HG02840 (cell line): ENCODE measurements around the gene TSSK6.

ENCODE experiments used
- ATAC-seq: cut with Tn5 transposase; IDR thresholded peaks from one replicate; pipeline ENCODE4 v1.9.1; 2021; ENCODE audit warnings: mild to moderate bottlenecking, moderate library complexity, moderate number of reproducible peaks; ENCODE audit not compliant: unreplicated experiment, low FRiP score

The TSSK6 gene

DNA sequence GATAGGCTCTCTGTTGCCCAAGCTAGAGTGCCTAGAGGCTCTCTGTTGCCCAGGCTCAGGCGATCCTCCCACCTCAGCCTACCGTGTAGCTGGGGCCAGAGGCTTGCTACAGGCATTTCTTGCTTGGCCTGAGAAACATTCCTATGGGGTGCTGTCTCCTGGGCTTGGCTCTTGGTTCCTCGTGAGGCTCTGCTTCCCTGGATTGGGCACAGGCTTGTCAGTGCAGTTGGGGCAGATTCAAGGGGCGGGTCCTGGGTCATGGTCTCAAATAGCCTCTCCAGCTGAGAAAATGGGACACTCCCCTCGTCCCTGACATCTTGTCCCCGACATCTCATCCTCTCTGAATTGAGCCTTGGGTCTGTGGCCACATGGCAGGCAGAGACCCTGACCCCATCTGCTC is 4.9 kb downstream of the TSSK6 start:
- no peak for ATAC-seq

GRCh38 chr19:19508217-19508616 is 7.1 kb downstream of the TSSK6 start:
- no peak for ATAC-seq

GRCh38 chr19:19507354-19507753 is 8.0 kb downstream of the TSSK6 start:
- no peak for ATAC-seq

DNA sequence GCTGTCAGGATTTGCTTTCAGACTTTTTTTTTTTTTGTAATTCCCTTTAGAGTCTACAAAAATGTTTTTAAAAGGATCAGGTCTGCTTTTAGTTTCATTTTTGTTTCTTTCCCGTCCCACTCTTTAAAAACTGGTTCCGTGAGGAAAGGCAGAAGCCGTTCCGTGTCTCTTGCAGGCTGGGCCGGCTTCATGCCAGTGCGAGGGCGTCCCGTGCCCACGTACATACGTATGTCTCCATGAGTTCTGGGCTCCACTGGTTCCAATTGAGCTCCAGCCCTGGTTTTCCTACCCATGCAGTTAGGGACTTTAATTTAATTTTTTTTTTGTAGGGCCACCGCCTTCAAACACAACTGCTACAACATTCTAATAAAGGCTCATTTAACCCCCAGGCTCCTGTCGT is 8.8 kb downstream of the TSSK6 start:
- ATAC-seq, result no peak

DNA sequence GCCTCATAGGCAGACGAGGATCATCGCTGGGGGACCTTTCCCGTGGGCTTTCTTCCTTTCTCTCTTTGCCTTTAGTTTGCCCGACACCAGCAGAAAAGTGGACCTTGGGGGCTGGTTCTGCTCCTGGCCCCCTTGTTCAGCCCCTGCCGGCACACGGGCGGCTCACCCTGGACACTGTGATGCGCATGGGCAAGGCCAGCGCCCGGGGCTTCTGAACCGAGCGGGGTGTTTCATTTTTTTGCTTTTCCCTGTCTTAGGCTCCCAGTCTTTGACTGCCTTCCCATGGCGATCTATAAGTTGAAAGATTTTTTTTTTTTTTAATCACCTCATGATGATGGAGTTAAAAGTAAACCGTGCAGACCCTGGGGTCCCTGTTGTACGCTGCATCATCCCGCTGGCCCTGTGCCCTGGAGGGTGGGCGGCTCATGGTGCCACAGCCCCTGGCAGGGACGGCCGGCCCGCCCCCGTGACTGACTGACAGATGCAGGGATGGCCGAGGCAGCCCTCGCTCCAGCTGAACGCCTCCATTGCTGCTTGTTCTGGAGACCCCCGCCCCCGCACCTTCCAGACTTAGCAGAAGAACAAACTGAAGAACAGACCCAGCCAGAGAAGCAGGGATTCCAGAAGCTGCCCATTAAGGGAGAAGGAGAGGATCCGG is 9.6 kb downstream of the TSSK6 start:
- no peak for ATAC-seq

GRCh38 chr19:19504754-19505668 is 10.3 kb downstream of the TSSK6 start:
- no peak for ATAC-seq

- no peak for ATAC-seq
Measured at GRCh38 chr19:19502808-19503602, 12.3 kb downstream of the TSSK6 start.

DNA sequence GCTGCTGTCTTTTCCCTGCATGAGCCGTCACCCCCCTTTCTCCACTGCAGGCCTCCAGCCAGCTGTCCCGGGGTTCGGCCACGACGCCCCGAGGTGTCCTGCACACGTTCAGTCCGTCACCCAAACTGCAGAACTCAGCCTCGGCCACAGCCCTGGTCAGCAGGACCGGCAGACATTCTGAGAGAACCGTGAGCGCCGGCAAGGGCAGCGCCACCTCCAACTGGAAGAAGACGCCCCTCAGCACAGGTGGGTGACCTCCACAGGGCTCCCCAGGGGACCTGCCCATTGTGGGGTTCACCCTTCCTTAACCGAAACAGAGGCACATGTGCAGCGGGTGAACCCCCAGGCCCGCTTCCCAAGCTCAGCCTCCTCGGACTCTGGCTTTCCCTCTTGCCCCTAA is 13.1 kb downstream of the TSSK6 start:
- ATAC-seq, result no peak

GRCh38 chr19:19501798-19502197 is 13.6 kb downstream of the TSSK6 start:
- ATAC-seq, result no peak

GRCh38 chr19:19500975-19501644 is 14.2 kb downstream of the TSSK6 start:
- ATAC-seq, result no peak

DNA sequence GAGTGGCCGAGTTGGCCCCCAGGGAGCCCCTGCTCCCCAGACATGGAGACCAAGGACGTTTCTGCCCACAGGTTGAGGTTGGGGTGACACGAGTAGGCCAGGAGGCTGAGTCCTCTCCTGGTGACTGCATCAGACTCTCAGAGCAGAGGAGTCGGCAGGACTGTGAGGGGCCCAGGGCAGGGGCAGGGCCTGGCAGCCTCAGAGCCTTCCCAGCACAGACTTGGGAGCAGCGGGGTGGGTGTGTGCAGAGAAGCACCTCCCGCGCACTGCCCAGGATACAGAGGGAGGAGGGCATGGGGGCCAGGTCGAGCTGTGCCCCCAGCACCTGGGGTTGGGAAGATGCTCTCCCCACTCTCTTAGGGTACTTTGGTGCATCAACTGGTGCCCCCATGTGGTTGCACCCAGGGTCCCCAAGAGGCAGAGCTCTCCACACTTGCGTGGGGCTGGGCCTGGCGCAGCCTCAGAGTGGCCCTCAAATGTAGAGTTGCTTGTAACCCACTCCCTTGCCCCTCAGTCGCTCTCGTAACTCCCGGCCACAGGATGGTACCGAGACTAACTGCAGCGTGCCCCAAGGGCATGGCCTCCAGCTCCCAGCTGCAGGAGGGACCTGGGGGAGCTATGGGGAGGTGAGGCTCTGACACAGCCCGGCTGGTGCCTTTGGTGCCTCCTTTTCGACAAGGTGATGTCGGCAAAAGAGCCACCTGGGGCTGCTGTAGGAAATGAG is 15.9 kb downstream of the TSSK6 start:
- no peak for ATAC-seq

DNA sequence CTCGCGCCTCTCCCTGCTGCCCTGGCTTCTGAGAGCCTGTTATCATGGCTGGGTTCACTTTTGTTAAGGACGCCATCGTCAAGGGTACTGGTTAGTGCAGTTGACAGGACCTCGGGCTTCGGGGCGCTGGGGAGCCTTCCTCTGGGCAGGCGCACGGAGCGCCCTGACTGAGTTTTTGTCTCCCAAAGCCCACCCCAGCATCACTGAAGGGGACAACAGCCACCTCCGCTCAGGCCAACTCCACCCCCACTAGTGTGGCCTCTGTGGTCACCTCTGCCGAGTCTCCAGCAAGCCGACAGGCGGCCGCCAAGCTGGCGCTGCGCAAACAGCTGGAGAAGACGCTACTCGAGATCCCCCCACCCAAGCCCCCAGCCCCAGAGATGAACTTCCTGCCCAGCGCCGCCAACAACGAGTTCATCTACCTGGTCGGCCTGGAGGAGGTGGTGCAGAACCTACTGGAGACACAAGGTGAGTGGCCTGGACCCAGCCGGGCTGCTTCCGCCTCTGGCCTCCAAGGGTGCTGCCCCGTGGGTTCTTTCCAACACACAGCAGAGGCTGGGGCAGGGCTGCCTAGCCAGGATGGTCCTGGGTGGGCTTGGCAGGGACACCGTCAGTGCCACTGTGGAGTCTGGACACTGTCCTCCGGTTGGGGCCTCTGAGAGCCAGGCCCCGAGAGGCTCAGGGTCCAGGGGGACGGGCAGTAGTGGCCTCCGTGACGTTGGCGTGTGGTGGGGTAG is 16.9 kb downstream of the TSSK6 start:
- no peak for ATAC-seq

DNA sequence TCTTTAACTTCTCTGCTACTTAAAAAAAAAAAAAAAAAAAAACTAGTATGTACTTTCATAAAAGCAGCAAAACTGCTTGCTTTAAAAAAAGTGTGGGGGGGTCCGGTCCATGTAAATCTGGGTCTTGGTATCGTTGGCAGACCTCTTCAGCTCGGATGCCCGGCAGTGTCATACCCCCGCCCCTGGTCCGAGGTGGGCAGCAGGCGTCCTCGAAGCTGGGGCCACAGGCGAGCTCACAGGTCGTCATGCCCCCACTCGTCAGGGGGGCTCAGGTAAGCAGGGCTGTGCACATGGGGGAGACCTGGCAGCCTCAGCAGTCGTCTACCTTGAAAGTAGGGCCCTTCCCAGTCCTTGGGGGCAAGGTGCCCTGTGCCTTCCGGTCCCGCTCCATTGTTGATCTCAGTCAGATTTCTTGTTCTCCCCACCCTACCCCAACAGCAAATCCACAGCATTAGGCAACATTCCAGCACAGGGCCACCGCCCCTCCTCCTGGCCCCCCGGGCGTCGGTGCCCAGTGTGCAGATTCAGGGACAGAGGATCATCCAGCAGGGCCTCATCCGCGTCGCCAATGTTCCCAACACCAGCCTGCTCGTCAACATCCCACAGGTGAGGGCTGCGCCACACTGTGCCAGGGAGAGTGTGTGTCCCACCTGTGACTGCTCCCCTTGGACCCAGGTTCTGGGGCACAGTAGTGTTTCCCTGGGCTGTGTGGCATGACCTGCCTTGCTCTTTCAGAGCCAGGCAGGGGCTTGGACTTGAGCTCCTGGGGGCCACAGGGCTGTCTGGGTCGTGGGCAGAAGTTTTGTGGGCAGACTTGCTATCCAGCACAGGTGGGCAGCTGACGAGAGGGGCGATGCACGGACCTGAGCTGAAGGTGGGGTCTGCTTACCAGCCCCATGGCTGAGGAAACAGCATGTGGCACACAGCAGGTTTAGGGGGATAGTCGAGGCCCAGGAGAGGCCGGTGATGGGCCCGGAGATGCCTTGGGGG is 19.4 kb downstream of the TSSK6 start:
- ATAC-seq, result no peak

DNA sequence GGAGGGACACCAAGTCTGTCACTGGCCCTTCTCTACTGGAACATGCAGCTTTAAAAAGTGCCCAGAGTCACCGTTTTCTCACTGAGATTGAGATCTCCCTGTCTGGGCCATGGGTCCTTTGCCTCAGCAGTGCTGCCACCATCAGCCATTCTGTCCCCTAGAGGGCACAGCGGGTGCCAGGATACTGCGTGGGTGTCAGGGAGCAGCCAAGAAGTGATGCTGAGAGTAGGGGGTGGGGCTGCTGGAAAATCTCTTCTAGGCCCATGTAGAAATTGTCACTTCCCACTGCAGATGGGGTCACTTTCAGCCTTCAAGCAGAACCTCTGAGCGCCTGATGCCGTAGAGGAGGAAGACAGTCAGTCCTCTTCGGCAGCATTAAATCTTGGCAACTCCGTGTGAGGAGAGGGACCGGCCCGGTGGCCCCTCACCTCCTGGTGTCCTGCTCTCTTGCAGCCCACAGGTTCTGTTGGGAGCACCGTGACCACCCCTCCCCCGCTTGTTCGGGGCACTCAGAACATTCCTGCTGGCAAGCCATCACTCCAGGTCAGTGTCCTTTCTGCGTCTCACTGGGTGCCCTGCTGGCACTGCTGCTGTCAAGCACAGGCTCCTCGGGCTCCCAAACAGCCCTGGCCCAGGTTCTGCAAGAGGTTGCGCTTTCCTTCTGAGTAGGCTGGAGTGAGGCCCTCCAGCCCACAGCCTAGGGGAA is 21.4 kb downstream of the TSSK6 start:
- no peak for ATAC-seq

DNA sequence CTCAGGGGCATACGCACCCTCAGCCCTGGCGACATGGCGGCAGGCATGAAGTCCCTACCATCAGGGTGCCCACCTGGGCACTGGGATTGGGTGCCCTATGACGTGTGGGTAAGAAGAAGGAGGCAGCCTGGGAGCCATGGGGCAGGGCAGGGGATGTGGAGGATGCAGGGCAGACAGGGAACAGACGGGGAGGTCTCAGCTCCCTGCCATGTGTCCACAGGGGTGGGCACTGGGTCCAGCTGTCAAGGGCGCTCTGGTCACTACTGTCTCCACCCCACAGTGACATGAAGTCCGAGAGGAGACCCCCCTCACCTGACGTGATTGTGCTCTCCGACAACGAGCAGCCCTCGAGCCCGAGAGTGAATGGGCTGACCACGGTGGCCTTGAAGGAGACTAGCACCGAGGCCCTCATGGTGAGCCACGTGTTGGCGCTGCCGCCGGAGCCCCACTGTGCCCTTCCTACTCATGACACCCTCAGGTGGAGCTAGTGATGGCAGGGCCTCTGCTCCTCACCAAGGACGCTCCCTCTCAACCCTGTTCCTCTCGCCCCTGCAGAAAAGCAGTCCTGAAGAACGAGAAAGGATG is 23.2 kb downstream of the TSSK6 start:
- ATAC-seq, result no peak

- no peak for ATAC-seq
Measured at GRCh38 chr19:19491321-19492025, 23.9 kb downstream of the TSSK6 start.
